ENCODE measurements around the gene NOTCH3.

GRCh38 chr19:15161028-15161984, 39.5 kb downstream of the NOTCH3 start:
- TF ChIP-seq CTCF (IDR thresholded peaks at IDR 0.05; ENCODE audit: borderline replicate concordance, extremely low read depth, low read length, poor library complexity, severe bottlenecking), result peak; percentile 51
- TF ChIP-seq EZH2 (IDR thresholded peaks at IDR 0.05; ENCODE audit: borderline replicate concordance, low read depth, low read length, severe bottlenecking), result no peak
